GM23338 (cell line): ENCODE data around the gene SERPING1. TPM values are rescaled to one million over a fixed set of nuclear protein-coding genes. Genes with fewer than 3 reads are reported as not detected.

Experiments
- ATAC-seq: fragments of 200-7000 bp; cut with Tn5 transposase; 3 replicates; pipeline ENCODE4 v1.9.1; 2020
- DNase-seq: peaks from one replicate; pipeline ENCODE4 v3.0.0-alpha.2; 2015; ENCODE audit warnings: low spot score
- H2AFZ ChIP-seq: fragments of 200-600 bp; sonication (generic); 2 replicates; pipeline ENCODE4 v1.8.0; 2016; ENCODE audit warnings: antibody characterized with exemption, mild to moderate bottlenecking, moderate library complexity
- H3F3A ChIP-seq: fragments of 200-600 bp; sonication (generic); replicated peaks from 2 replicates; pipeline ENCODE4 v1.8.0; 2017; ENCODE audit warnings: antibody characterized with exemption, mixed run types, low read depth
- H3K27ac ChIP-seq: fragments of 200-600 bp; sonication (generic); 2 replicates; pipeline ENCODE4 v1.6.1; 2016; ENCODE audit warnings: low read depth
- H3K27me3 ChIP-seq: fragments of 200-600 bp; sonication (generic); 2 replicates; pipeline ENCODE4 v1.8.0; 2016; ENCODE audit warnings: mild to moderate bottlenecking, mixed run types, moderate library complexity; ENCODE audit not compliant: insufficient read depth
- H3K36me3 ChIP-seq: fragments of 200-600 bp; sonication (generic); 2 replicates; pipeline ENCODE4 v1.8.0; 2016; ENCODE audit warnings: mild to moderate bottlenecking; ENCODE audit not compliant: insufficient read depth
- H3K4me1 ChIP-seq: fragments of 200-600 bp; sonication (generic); 2 replicates; pipeline ENCODE4 v1.8.0; 2016; ENCODE audit warnings: mild to moderate bottlenecking, moderate library complexity; ENCODE audit not compliant: insufficient read depth
- H3K4me2 ChIP-seq: fragments of 200-600 bp; sonication (generic); 2 replicates; pipeline ENCODE4 v1.7.1; 2017; ENCODE audit warnings: mixed run types
- H3K4me3 ChIP-seq: fragments of 200-600 bp; sonication (generic); 2 replicates; pipeline ENCODE4 v1.6.1; 2016; ENCODE audit warnings: mixed run types
- H3K79me2 ChIP-seq: fragments of 200-600 bp; sonication (generic); replicated peaks from 2 replicates; pipeline ENCODE4 v1.8.0; 2017; ENCODE audit warnings: mild to moderate bottlenecking; ENCODE audit not compliant: insufficient read depth
- H3K9me2 ChIP-seq: fragments of 200-600 bp; sonication (generic); 2 replicates; pipeline ENCODE4 v1.8.0; 2017; ENCODE audit not compliant: insufficient read depth
- H4K20me1 ChIP-seq: fragments of 200-600 bp; sonication (generic); replicated peaks from 2 replicates; pipeline ENCODE4 v1.8.0; 2017; ENCODE audit warnings: mild to moderate bottlenecking; ENCODE audit not compliant: insufficient read depth
- H3K27ac Mint-ChIP-seq: 2 replicates; pipeline ENCODE4 v1.8.0; 2020; ENCODE audit warnings: inconsistent platforms, mild to moderate bottlenecking, moderate library complexity, mixed read lengths
- H3K27me3 Mint-ChIP-seq: 3 replicates; pipeline ENCODE4 v1.8.0; 2022; ENCODE audit warnings: low read depth, mild to moderate bottlenecking, moderate library complexity, mixed read lengths, inconsistent platforms; ENCODE audit not compliant: insufficient read depth, poor library complexity
- H3K36me3 Mint-ChIP-seq: 3 replicates; pipeline ENCODE4 v1.8.0; 2021; ENCODE audit warnings: low read depth, mild to moderate bottlenecking, inconsistent platforms, moderate library complexity, mixed read lengths
- H3K4me1 Mint-ChIP-seq: 3 replicates; pipeline ENCODE4 v1.8.0; 2020; ENCODE audit warnings: mild to moderate bottlenecking, inconsistent platforms, mixed read lengths
- H3K4me3 Mint-ChIP-seq: 3 replicates; pipeline ENCODE4 v1.8.0; 2021; ENCODE audit warnings: moderate library complexity, mild to moderate bottlenecking, inconsistent platforms, mixed read lengths
- H3K9me3 Mint-ChIP-seq: 3 replicates; pipeline ENCODE4 v1.8.0; 2020; ENCODE audit warnings: moderate library complexity, mild to moderate bottlenecking, inconsistent platforms, mixed read lengths
- CTCF ChIP-seq, 2 experiments: fragments of 200-600 bp in 1 of 2; sonication (generic) in 1 of 2; conservative IDR thresholded peaks; 2 replicates each; pipeline versions ENCODE4 v1.5.1 to v1.6.1; 2016 to 2017; ENCODE audit warnings: antibody characterized with exemption in 2 of 2, low read depth in 2 of 2, mild to moderate bottlenecking in 2 of 2, moderate library complexity in 1 of 2
- ETS1 ChIP-seq: IDR thresholded peaks from 2 replicates; pipeline ENCODE4 v1.6.1; 2016; ENCODE audit warnings: antibody characterized with exemption
- EZH2phosphoT487 ChIP-seq: fragments of 200-600 bp; sonication (generic); IDR thresholded peaks from one replicate; pipeline ENCODE4 v1.8.1; 2018; ENCODE audit warnings: antibody characterized with exemption; ENCODE audit not compliant: unreplicated experiment
- NANOG ChIP-seq: IDR thresholded peaks from 2 replicates; pipeline ENCODE4 v1.6.1; 2016; ENCODE audit warnings: antibody characterized with exemption, borderline replicate concordance
- POLR2AphosphoS5 ChIP-seq: IDR thresholded peaks from 2 replicates; pipeline ENCODE4 v1.6.1; 2016; ENCODE audit warnings: antibody characterized with exemption, low read depth
- REST ChIP-seq: IDR thresholded peaks from one replicate; pipeline ENCODE4 v1.6.1; 2018; ENCODE audit warnings: antibody characterized with exemption; ENCODE audit not compliant: unreplicated experiment
- ZNF331 ChIP-seq: fragments of 250-450 bp; sonication (Bioruptor Pico); IDR thresholded peaks from 2 replicates; pipeline ENCODE4 v1.5.0; 2020; ENCODE audit warnings: low read depth, mild to moderate bottlenecking, moderate library complexity
- ZNF462 ChIP-seq: fragments of 250-450 bp; sonication (Bioruptor Pico); IDR thresholded peaks from 2 replicates; pipeline ENCODE4 v1.5.0; 2020; ENCODE audit warnings: mild to moderate bottlenecking, moderate library complexity
- polyA plus RNA-seq: library from polyadenylated mRNA; unstranded; fragments of >200 nt; fragmentation: Nextera tagmentation; extraction: Ambion mirVana; gene quantifications from 2 replicates; pipeline ENCODE4 v1.2.1, GENCODE V29; 2016
- total RNA-seq: library from RNA; depleted of rRNA; stranded (reverse); fragments of >200 nt; shearing (Covaris generic); gene quantifications from 2 replicates; pipeline ENCODE4 v1.2.3, GENCODE V29; 2014

The SERPING1 gene
- total and polyA plus RNA-seq, 2 experiments from 2014 or later: 42.3 to 54.7 TPM

- H3F3A ChIP-seq: peaks cover 17% of the 10 kb centered on the region; the same call in 1 of the 2 replicates
- 0 out of 2 replicates have a peak, but pooled peaks cover 3% of the 10 kb centered on the region for H3K79me2 ChIP-seq
- TF ChIP-seq ZNF331 (no peak), CTCF (conservative IDR thresholded peaks at IDR 0.05; ENCODE audit: low read depth in 2 of 2) (no peak)
- Mint-ChIP-seq H3K4me3 (peak overlapping the region; percentile 81), H3K27me3 (peaks cover 18% of the 10 kb centered on the region), H3K36me3 (peaks cover 27% of the 10 kb centered on the region), H3K4me1 (peaks cover 35% of the 10 kb centered on the region), H3K27ac (no peak overlapping the region), H3K9me3 (no peaks in the 10 kb centered on the region)
- H3K9me2 ChIP-seq: no peaks in the 10 kb centered on the region
- peaks cover 11% of the 10 kb centered on the region for H3K4me1 ChIP-seq
- no peaks in the 10 kb centered on the region for H4K20me1 ChIP-seq
- H2AFZ ChIP-seq: peak overlapping the region; percentile 96
- H3K36me3 ChIP-seq: no peaks in the 10 kb centered on the region
- H3K27me3 ChIP-seq: no peaks in the 10 kb centered on the region
- DNase-seq: no peak
- ATAC-seq: no peak
- peak overlapping the region; percentile 89; the same call in 1 of the 2 replicates for H3K27ac ChIP-seq
- peak overlapping the region; percentile 93 for H3K4me2 ChIP-seq
- peak overlapping the region; percentile 64 for H3K4me3 ChIP-seq
Measured at GRCh38 chr11:57598831-57599155, 1.3 kb downstream of the SERPING1 start.

- no peak overlapping the region for H3K27ac Mint-ChIP-seq
- Histone ChIP-seq H3K36me3 (no peaks in the 10 kb centered on the region), H3K27me3 (no peaks in the 10 kb centered on the region), H3K79me2 (0 out of 2 replicates have a peak, but pooled peaks cover 3% of the 10 kb centered on the region), H3K4me1 (peaks cover 11% of the 10 kb centered on the region), H2AFZ (no peak overlapping the region), H3K27ac (0 out of 2 replicates have a peak overlapping the region, but pooled peaks have one; percentile 39), H3K4me3 (peak overlapping the region; percentile 64), H3K9me2 (no peaks in the 10 kb centered on the region), H3F3A (peaks cover 17% of the 10 kb centered on the region; the same call in 1 of the 2 replicates), H3K4me2 (peak overlapping the region; percentile 93), H4K20me1 (no peaks in the 10 kb centered on the region)
- no peak for ATAC-seq
- H3K4me3 Mint-ChIP-seq: peak overlapping the region; percentile 81
- no peaks in the 10 kb centered on the region for H3K9me3 Mint-ChIP-seq
- DNase-seq: no peak
- H3K36me3 Mint-ChIP-seq: peaks cover 29% of the 10 kb centered on the region
- H3K4me1 Mint-ChIP-seq: peaks cover 35% of the 10 kb centered on the region
- peaks cover 18% of the 10 kb centered on the region for H3K27me3 Mint-ChIP-seq
- no peak for TF ChIP-seq REST
- TF ChIP-seq EZH2phosphoT487: no peak
- no peak for TF ChIP-seq ETS1
- no peak for TF ChIP-seq POLR2AphosphoS5
- TF ChIP-seq ZNF462 (CRISPR knock-in tag): no peak
- no peak for TF ChIP-seq NANOG
Measured at GRCh38 chr11:57599381-57599780, 1.9 kb downstream of the SERPING1 start.
